Forelimb muscle (tissue), 1 donor: Measurements from ENCODE around the gene GNGT1. TPM values are rescaled to one million over a fixed set of nuclear protein-coding genes. Genes with fewer than 3 reads are reported as not detected.
"Not testable (repeated sequence)": the region's sequence is repeated elsewhere in the genome, so short reads cannot be mapped to it uniquely, and the experiment has no call there.

Source experiments
- DNase-seq: peaks from one replicate; pipeline ENCODE4 v3.0.0-alpha.2; 2013; ENCODE audit warnings: low read depth
- polyA plus RNA-seq: library from polyadenylated mRNA; unstranded; fragments of 120-200 nt; gene quantifications from one replicate; pipeline ENCODE4 v1.2.1, GENCODE V29; 2013; ENCODE audit not compliant: insufficient read length

The GNGT1 gene
- polyA plus RNA-seq, 1 donor = not detected

GRCh38 chr7:93902777-93903423, 3.5 kb upstream of the GNGT1 start:
- DNase-seq = no peak

GRCh38 chr7:93910076-93910994, 4.0 kb downstream of the GNGT1 start:
- no peak for DNase-seq

- DNase-seq = not testable (repeated sequence)
Measured at GRCh38 chr7:93911242-93911641, 4.9 kb downstream of the GNGT1 start.

- not testable (repeated sequence) for DNase-seq
Measured at GRCh38 chr7:93911661-93912060, 5.3 kb downstream of the GNGT1 start.

- no peak for DNase-seq
Measured at GRCh38 chr7:93913197-93913596, 6.8 kb downstream of the GNGT1 start.

- DNase-seq = no peak
Measured at GRCh38 chr7:93914581-93915066, 8.3 kb downstream of the GNGT1 start.

GRCh38 chr7:93915206-93915842, 9.0 kb downstream of the GNGT1 start:
- DNase-seq = not testable (repeated sequence)

- not testable (repeated sequence) for DNase-seq
Measured at GRCh38 chr7:93915888-93916287, 9.5 kb downstream of the GNGT1 start.

GRCh38 chr7:93916315-93916714, 9.9 kb downstream of the GNGT1 start:
- DNase-seq = not testable (repeated sequence)

GRCh38 chr7:93920496-93921182, 14.3 kb downstream of the GNGT1 start:
- no peak for DNase-seq

GRCh38 chr7:93921186-93921585, 14.8 kb downstream of the GNGT1 start:
- DNase-seq = no peak

- no peak for DNase-seq
Measured at GRCh38 chr7:93921607-93922566, 15.5 kb downstream of the GNGT1 start, which contains the start of gene GNG11. Gene GNG11 (plus strand): TSS chr7:93921735. CDS start chr7:93922138, 403 bp downstream.

GRCh38 chr7:93923296-93923695, 16.9 kb downstream of the GNGT1 start:
- peak; percentile 67 for DNase-seq

GRCh38 chr7:93923942-93924341, 17.6 kb downstream of the GNGT1 start:
- DNase-seq = no peak

- no peak for DNase-seq
Measured at GRCh38 chr7:93926800-93927199, 20.4 kb downstream of the GNGT1 start.

GRCh38 chr7:93927585-93927984, 21.2 kb downstream of the GNGT1 start:
- DNase-seq = no peak

GRCh38 chr7:93931655-93932054, 25.3 kb downstream of the GNGT1 start:
- DNase-seq = no peak

- DNase-seq = no peak
Measured at GRCh38 chr7:93933156-93933555, 26.8 kb downstream of the GNGT1 start.

GRCh38 chr7:93935102-93935501, 28.7 kb downstream of the GNGT1 start:
- no peak for DNase-seq

GRCh38 chr7:93937818-93938217, 31.5 kb downstream of the GNGT1 start:
- no peak for DNase-seq
